ENCODE data around the gene RAB11B.
"Not testable (repeated sequence)": the region's sequence is repeated elsewhere in the genome, so short reads cannot be mapped to it uniquely, and the experiment has no call there.

The RAB11B gene

GRCh38 chr19:8413629-8413995, 23.5 kb downstream of the RAB11B start:
- POLR2A ChIA-PET = interaction anchor here (0.7 to 3.5 kb wide), 6 partner anchors 9 to 470 kb away, joined by 3 to 27 read pairs (median 4); partner anchors contain the start of genes HNRNPM, RAB11B, TIMM44 and ZNF414
- no peak for DNase-seq (ENCODE audit: extremely low spot score)
- CTCF ChIA-PET = interaction anchor here (0.7 to 1.6 kb wide), 6 partner anchors 10 to 167 kb away, joined by 3 to 14 read pairs (median 4); no protein-coding TSS in a partner anchor
- no peak for TF ChIP-seq FOXM1 (IDR thresholded peaks at IDR 0.05; ENCODE audit: borderline replicate concordance)
- no peak for TF ChIP-seq LEF1 (IDR thresholded peaks at IDR 0.05; ENCODE audit: borderline replicate concordance)
- no peak for TF ChIP-seq NFRKB (IDR thresholded peaks at IDR 0.05)

DNA sequence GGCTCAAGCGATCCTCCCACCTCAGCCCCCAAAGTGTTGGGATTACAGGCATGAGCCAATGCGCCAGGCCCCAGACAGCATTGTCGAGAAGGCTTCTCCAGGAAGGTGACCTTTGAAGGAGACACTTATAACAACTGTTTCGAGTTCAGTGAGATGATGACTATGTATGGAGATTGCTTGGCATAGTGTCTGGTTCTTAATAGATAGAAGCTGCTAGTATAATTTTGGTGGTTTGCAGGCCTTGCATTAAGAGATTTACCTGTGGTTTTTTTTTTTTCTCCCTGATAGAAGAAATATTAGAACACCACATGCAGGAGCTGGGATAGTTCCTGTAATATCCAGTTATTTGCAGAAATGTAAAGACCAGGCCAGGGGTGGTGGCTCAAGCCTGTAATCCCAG, 26.6 kb downstream of the RAB11B start:
- no peak for DNase-seq (ENCODE audit: extremely low spot score)
- ChIA-PET CTCF (no interaction called here), POLR2A (no interaction called here)
- TF ChIP-seq NFRKB (IDR thresholded peaks at IDR 0.05) (no peak), LEF1 (IDR thresholded peaks at IDR 0.05; ENCODE audit: borderline replicate concordance) (no peak), SP1 (IDR thresholded peaks at IDR 0.05) (no peak)

- TF ChIP-seq TARDBP (IDR thresholded peaks at IDR 0.05) (no peak), SP1 (IDR thresholded peaks at IDR 0.05) (no peak), PKNOX1 (IDR thresholded peaks at IDR 0.05) (no peak), ELF4 (IDR thresholded peaks at IDR 0.05) (no peak), SUZ12 (IDR thresholded peaks at IDR 0.05) (no peak)
- ChIA-PET POLR2A (interaction anchor here (1.1 kb wide), 1 partner anchor 23 kb away, joined by 4 read pairs; the partner anchor contains the start of gene HNRNPM), CTCF (interaction anchor here (0.6 kb wide), 1 partner anchor 159 kb away, joined by 5 read pairs; no protein-coding TSS in a partner anchor)
- no peak for DNase-seq (ENCODE audit: extremely low spot score)
Observed at GRCh38 chr19:8421484-8422461, 31.6 kb downstream of the RAB11B start.

DNA sequence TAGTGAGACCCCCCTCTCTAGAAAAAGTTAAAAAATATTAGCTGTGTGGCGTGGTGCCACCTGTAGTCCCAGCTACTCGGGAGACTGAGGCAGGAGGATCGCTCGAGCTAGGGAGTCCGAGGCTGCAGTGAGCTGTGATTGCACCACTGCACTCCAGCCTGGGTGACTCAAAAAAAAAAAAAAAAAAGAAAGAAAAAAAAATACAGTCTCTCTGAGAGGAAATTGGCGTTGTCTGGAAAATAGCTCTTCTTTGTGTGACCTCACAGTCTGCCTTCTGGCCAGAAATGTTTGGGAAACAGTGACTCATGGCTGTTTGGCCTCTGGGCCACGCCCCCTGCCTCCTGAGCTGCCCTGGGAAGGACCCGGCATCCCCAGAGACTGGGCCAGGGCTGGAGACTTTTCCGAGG, 33.7 kb downstream of the RAB11B start:
- CTCF ChIA-PET = interaction anchor here (0.8 to 1.6 kb wide), 2 partner anchors 10 to 13 kb away, joined by 3 to 14 read pairs; partner anchors contain the start of gene MARCHF2
- POLR2A ChIA-PET = interaction anchor here (0.7 to 1.2 kb wide), 6 partner anchors 10 to 90 kb away, joined by 3 to 8 read pairs (median 3); partner anchors contain the start of genes HNRNPM, RAB11B and ZNF414
- DNase-seq (ENCODE audit: extremely low spot score) = peak; percentile 64
- no peak for TF ChIP-seq L3MBTL2 (conservative IDR thresholded peaks at IDR 0.05)
- TF ChIP-seq SUZ12 (IDR thresholded peaks at IDR 0.05) = no peak
- TF ChIP-seq PKNOX1 (IDR thresholded peaks at IDR 0.05) = no peak
- peak; percentile 88 for TF ChIP-seq ZNF384 (IDR thresholded peaks at IDR 0.05)

- DNase-seq (ENCODE audit: extremely low spot score); POLR2A ChIA-PET: not testable (repeated sequence)
- CTCF ChIA-PET = interaction anchor here (0.6 kb wide), 2 partner anchors 27 to 586 kb away, joined by 3 to 4 read pairs; no protein-coding TSS in a partner anchor
Observed at GRCh38 chr19:8425331-8425730, 35.2 kb downstream of the RAB11B start.

GRCh38 chr19:8426283-8426682, 36.1 kb downstream of the RAB11B start:
- CTCF ChIA-PET = no interaction called here
- no peak for TF ChIP-seq ZNF384 (IDR thresholded peaks at IDR 0.05)
- POLR2A ChIA-PET = interaction anchor here (1.5 kb wide), 1 partner anchor 18 kb away, joined by 3 read pairs; the partner anchor contains the start of gene HNRNPM
- no peak for DNase-seq (ENCODE audit: extremely low spot score)

- ChIA-PET POLR2A (no interaction called here), CTCF (no interaction called here)
- no peak for DNase-seq (ENCODE audit: extremely low spot score)
- TF ChIP-seq L3MBTL2 (conservative IDR thresholded peaks at IDR 0.05) = no peak
- no peak for TF ChIP-seq PKNOX1 (IDR thresholded peaks at IDR 0.05)
- no peak for TF ChIP-seq ELF4 (IDR thresholded peaks at IDR 0.05)
- TF ChIP-seq FOXA1 (IDR thresholded peaks at IDR 0.05) = no peak
- TF ChIP-seq NFRKB (IDR thresholded peaks at IDR 0.05) = no peak
- TF ChIP-seq CTBP1 (IDR thresholded peaks at IDR 0.05; ENCODE audit: borderline replicate concordance) = no peak
- TF ChIP-seq BHLHE40 (IDR thresholded peaks at IDR 0.05; ENCODE audit: borderline replicate concordance) = no peak
- TF ChIP-seq FOXK2 (IDR thresholded peaks at IDR 0.05) = no peak
- TF ChIP-seq FOXM1 (IDR thresholded peaks at IDR 0.05; ENCODE audit: borderline replicate concordance) = no peak
- TF ChIP-seq TARDBP (IDR thresholded peaks at IDR 0.05) = no peak
- no peak for TF ChIP-seq SP1 (IDR thresholded peaks at IDR 0.05)
- TF ChIP-seq ZNF384 (IDR thresholded peaks at IDR 0.05) = no peak
Observed at GRCh38 chr19:8429044-8429443, 38.9 kb downstream of the RAB11B start.

DNA sequence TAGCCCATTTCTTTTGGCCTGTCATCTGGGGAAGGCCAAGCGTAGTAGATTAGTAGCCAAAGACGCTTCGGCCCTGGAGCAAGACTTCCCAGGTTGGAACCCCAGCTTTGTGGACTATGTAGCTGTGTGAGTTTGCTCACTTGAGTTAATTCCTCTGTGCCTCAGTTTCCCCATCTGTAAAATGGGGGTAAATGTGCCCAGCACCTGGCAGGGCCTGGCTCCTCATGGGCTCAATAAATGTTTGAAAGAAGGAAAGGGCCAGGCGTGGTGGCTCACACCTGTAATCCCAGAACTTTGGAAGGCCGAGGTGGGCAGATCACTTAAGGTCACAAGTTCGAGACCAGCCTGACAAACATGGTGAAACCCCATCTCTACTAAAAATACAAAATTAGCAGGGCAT, 39.7 kb downstream of the RAB11B start:
- TF ChIP-seq FOXA1 (IDR thresholded peaks at IDR 0.05) = no peak
- TF ChIP-seq LEF1 (IDR thresholded peaks at IDR 0.05; ENCODE audit: borderline replicate concordance) = no peak
- no peak for TF ChIP-seq ZNF384 (IDR thresholded peaks at IDR 0.05)
- TF ChIP-seq ELF4 (IDR thresholded peaks at IDR 0.05) = no peak
- TF ChIP-seq HDGF (IDR thresholded peaks at IDR 0.05; ENCODE audit: borderline replicate concordance) = no peak
- TF ChIP-seq PKNOX1 (IDR thresholded peaks at IDR 0.05) = no peak
- no peak for TF ChIP-seq CTBP1 (IDR thresholded peaks at IDR 0.05; ENCODE audit: borderline replicate concordance)
- TF ChIP-seq ARNT (IDR thresholded peaks at IDR 0.05) = no peak
- TF ChIP-seq TARDBP (IDR thresholded peaks at IDR 0.05) = no peak
- no peak for TF ChIP-seq L3MBTL2 (conservative IDR thresholded peaks at IDR 0.05)
- no peak for TF ChIP-seq BHLHE40 (IDR thresholded peaks at IDR 0.05; ENCODE audit: borderline replicate concordance)
- TF ChIP-seq NFRKB (IDR thresholded peaks at IDR 0.05) = no peak
- TF ChIP-seq FOXM1 (IDR thresholded peaks at IDR 0.05; ENCODE audit: borderline replicate concordance) = no peak
- TF ChIP-seq FOXK2 (IDR thresholded peaks at IDR 0.05) = no peak
- TF ChIP-seq SP1 (IDR thresholded peaks at IDR 0.05) = no peak
- ChIA-PET POLR2A (no interaction called here), CTCF (no interaction called here)
- DNase-seq (ENCODE audit: extremely low spot score) = no peak
